GM19193 (cell line): Measurements from ENCODE around the gene ATAD2B.

Source experiments
- POLR2A ChIP-seq: IDR thresholded peaks from 4 replicates; pipeline ENCODE4 v1.6.1; 2011; ENCODE audit not compliant: insufficient read depth, insufficient read length; ENCODE audit errors: extremely low read depth

The ATAD2B gene

GRCh38 chr2:23791030-23791429, 135.9 kb downstream of the ATAD2B start:
- no peak for TF ChIP-seq POLR2A

- TF ChIP-seq POLR2A, result no peak
Measured at GRCh38 chr2:23789012-23789411, 137.9 kb downstream of the ATAD2B start.

- no peak for TF ChIP-seq POLR2A
Measured at GRCh38 chr2:23788100-23788499, 138.8 kb downstream of the ATAD2B start.

DNA sequence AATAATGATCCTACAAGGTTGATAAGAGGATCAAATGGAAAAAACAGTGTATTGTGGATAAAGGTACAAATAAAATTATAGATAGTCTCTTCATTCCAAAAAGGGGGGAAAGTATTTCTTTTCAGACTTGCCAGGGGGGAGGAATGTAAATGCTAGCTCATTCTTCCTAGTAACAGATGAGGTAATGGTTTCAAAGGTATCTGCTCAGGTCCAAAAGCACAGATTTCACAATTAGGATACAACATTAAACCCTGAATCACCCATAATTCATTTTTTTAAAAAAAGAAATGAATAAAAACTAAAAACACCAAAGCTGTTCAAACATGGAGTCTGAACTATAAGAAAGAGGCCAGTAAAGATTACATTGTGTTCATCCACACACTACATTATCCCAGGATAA, 142.0 kb downstream of the ATAD2B start:
- no peak for TF ChIP-seq POLR2A

DNA sequence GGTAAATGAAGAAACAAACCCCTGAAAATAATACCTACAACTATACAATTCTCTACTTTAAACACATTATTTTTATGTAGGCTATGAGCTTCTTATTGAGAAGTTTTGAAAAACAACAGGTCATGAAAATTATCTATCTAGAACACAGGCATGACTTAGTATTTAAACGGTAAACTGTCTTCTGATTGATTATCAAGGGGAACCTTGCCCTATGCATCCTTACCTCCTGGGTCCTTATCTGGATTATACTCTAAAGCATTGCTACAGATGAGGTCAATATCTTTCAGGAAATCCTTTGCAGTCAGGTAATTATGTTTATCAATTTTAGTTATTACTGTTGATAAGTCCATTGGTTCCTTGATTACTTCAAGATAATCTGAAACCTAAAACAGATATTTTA, 144.3 kb downstream of the ATAD2B start:
- no peak for TF ChIP-seq POLR2A

DNA sequence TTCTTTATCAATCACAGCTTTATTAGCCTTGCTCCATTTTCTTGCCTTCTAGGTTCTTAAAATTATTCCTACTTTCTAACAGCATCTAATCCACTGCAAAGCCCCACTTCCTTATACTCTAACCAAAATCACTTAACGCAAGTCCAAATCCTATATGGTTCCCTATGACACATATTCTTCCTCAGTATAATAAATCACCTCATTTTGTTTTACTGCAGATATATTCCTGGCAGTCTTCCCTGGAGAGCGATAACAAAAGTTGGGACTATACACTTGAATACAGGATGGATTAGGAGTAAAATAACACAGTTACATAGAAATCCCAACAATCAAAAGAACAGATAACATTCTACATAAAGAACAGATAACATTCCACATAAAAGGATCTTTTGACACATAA, 144.8 kb downstream of the ATAD2B start:
- no peak for TF ChIP-seq POLR2A

- no peak for TF ChIP-seq POLR2A
Measured at GRCh38 chr2:23777826-23778225, 149.1 kb downstream of the ATAD2B start.

DNA sequence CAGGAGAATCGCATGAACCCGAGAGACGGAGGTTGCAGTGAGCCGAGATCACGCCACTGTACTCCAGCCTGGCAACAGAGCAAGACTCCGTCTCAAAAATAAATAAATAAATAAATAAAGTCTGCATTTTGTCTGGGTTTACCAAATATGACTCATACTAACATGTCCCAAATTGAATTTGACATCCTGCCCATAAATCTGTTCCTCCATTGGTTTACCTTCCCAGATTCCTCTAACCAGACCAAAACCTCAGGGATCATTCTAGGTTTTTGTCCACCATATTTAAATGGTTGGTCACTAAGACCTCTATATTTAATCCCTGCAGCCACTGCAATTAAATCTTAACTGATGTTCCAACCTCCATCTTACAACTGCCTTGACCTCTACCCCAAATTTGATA, 150.9 kb downstream of the ATAD2B start:
- no peak for TF ChIP-seq POLR2A

DNA sequence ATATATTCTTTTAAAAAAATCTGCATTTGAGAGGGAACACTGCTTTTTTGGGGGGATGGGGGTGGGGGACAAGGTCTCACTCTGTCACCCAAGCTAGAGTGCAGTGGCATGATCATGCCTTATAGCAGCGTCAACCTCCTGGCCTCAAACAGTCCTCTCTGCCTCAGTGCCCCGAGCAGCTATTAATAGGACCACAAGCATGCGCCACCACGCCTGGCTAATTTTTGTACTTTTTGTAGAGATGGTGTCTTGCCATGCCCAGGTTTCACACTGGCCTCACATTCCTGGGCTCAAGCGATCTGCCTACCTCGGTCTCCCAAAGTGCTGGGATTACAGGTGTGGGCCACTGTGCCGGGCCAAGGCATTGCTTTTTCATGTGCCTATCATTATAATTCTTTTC, 154.2 kb downstream of the ATAD2B start:
- TF ChIP-seq POLR2A, result no peak

- no peak for TF ChIP-seq POLR2A
Measured at GRCh38 chr2:23772056-23772455, 154.9 kb downstream of the ATAD2B start.

- TF ChIP-seq POLR2A, result no peak
Measured at GRCh38 chr2:23769364-23769763, 157.6 kb downstream of the ATAD2B start.

DNA sequence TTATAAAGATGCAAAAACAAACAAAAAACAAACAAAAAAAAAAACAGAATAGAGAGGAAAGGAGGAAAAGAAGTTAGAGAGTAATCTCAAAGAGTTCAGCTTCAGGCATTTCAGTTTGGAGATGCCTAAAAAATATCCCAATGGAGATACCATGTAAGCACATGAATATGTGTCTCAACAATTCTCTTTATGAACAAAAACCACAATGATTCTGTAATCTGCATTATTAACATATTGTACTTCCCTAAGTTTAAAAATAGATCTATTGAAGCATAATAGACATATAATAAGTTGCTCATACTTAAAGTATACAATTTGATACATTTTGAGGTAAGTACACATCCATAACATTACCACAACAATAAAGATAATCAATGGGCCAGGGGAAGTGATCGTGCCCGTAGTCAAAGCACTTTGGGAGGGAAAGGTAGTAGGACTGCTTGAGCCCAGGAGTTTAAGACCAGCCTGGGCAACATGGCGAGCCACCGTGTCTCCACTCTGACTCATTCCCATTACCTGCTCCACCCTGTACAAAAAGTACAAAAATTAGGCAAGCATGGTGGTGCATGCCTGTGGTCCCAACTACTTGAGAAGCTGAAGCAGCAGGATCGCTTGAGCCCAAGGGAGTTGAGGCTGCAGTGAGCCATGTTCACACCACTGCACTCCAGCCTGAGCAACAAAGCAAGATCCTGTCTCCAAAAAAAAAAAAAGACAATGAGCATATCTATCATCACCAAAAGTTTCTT, 158.9 kb downstream of the ATAD2B start:
- TF ChIP-seq POLR2A, result no peak

GRCh38 chr2:23762141-23762540, 164.8 kb downstream of the ATAD2B start:
- no peak for TF ChIP-seq POLR2A

DNA sequence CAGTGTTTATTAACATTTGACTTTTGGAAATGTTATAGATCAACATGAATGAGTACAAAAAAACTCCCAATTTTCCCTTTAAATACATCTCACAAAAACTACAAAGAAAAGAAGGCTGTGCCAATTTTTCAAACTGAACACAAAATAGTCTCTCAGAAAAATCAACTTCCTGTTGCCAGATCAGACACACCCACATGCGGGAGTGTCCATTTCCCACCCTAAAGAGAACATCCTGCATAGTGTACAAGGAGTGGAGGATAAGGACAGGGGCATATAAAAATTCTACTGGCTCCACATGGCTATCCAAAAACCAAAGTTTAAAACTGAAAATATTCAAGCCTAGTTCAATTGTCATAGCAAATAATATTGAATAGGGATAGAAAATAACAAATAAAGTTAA, 165.3 kb downstream of the ATAD2B start:
- no peak for TF ChIP-seq POLR2A

DNA sequence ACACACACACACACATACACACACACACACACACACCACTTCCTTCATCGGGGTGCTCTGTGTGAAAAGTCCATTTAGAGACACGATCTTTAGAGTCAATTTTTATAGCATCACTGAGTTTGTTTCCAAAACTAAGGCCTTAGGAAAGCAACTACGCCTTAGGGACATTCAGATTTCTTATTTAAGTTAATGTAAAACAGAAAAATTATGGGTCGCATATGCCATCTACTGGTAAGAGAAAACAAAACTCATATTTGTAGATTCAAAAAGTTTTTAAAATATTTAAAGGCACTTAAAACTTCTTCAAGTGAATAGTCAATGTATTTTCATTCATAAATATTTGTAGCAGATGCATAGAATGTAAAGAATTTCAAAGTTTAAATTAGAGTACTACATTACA, 166.2 kb downstream of the ATAD2B start:
- TF ChIP-seq POLR2A, result no peak

GRCh38 chr2:23757686-23758433, 169.1 kb downstream of the ATAD2B start:
- no peak for TF ChIP-seq POLR2A

- TF ChIP-seq POLR2A, result no peak
Measured at GRCh38 chr2:23756593-23757292, 170.2 kb downstream of the ATAD2B start.

- TF ChIP-seq POLR2A, result no peak
Measured at GRCh38 chr2:23754970-23755369, 172.0 kb downstream of the ATAD2B start.
